ENCODE measurements around the gene KARS1.
A peak's percentile ranks its signal among the peaks of the same experiment; 100 is the strongest.
"Not testable (repeated sequence)": the region's sequence is repeated elsewhere in the genome, so short reads cannot be mapped to it uniquely, and the experiment has no call there.

The KARS1 gene

GRCh38 chr16:75622761-75623605 lies 24.5 kb downstream of the KARS1 start, which contains the start of gene ADAT1:
ADAT1 (minus strand) TSS chr16:75623281; CDS start chr16:75620799, 2,482 bp downstream.
- DNase-seq: peak; percentile 59 to 82

- DNase-seq: no peak
Measured at GRCh38 chr16:75621170-75621477, 26.3 kb downstream of the KARS1 start.

- DNase-seq: no peak
Measured at GRCh38 chr16:75620326-75621169, 26.9 kb downstream of the KARS1 start.

- no peak for DNase-seq
Measured at GRCh38 chr16:75618780-75619179, 28.7 kb downstream of the KARS1 start.

- DNase-seq: no peak
Measured at GRCh38 chr16:75617121-75617520, 30.3 kb downstream of the KARS1 start.

GRCh38 chr16:75616521-75617010 lies 30.9 kb downstream of the KARS1 start:
- DNase-seq: no peak

- DNase-seq: no peak
Measured at GRCh38 chr16:75615619-75616018, 31.8 kb downstream of the KARS1 start.

- no peak for DNase-seq
Measured at GRCh38 chr16:75614066-75614897, 33.2 kb downstream of the KARS1 start.

GRCh38 chr16:75606507-75606906 lies 41.0 kb downstream of the KARS1 start:
- DNase-seq: no peak

- DNase-seq: no peak
Measured at GRCh38 chr16:75603241-75603640, 44.2 kb downstream of the KARS1 start.

- no peak for DNase-seq
Measured at GRCh38 chr16:75599452-75600277, 47.8 kb downstream of the KARS1 start.

- no peak for DNase-seq
Measured at GRCh38 chr16:75593825-75594820, 53.3 kb downstream of the KARS1 start.

GRCh38 chr16:75593308-75593707 lies 54.2 kb downstream of the KARS1 start:
- DNase-seq: no peak

- not testable (repeated sequence) for DNase-seq
Measured at GRCh38 chr16:75591927-75592326, 55.5 kb downstream of the KARS1 start.

GRCh38 chr16:75590920-75591843 lies 56.3 kb downstream of the KARS1 start:
- DNase-seq: no peak

GRCh38 chr16:75589306-75589705 lies 58.2 kb downstream of the KARS1 start:
- DNase-seq: no peak

GRCh38 chr16:75588716-75589115 lies 58.7 kb downstream of the KARS1 start:
- no peak for DNase-seq

GRCh38 chr16:75584108-75584507 lies 63.4 kb downstream of the KARS1 start:
- DNase-seq: no peak

- no peak for DNase-seq
Measured at GRCh38 chr16:75579281-75579834, 68.1 kb downstream of the KARS1 start.
